ENCODE measurements around the gene CELF5. TPM values are rescaled to one million over a fixed set of nuclear protein-coding genes. Genes with fewer than 3 reads are reported as not detected.
"Not testable (repeated sequence)": the region's sequence is repeated elsewhere in the genome, so short reads cannot be mapped to it uniquely, and the experiment has no call there.

CELF5 gene
- total RNA-seq, 6 experiments from 2014 or later = 0.07 to 1.6 (median 0.34) TPM

- no peak overlapping the region for H3K4me3 ChIP-seq
- DNase-seq = no peak
- H3K27ac ChIP-seq = no peak overlapping the region
- 44% methylated on average over 4 of the region's 4 CpGs for WGBS (ENCODE audit: insufficient coverage, low coverage, low lambda C conversion rate, missing lambda C conversion rate)
- TF ChIP-seq POLR2A (IDR thresholded peaks at IDR 0.05) (no peak), CTCF (IDR thresholded peaks at IDR 0.05) (no peak)
- H3K27me3 ChIP-seq = no peaks in the 10 kb centered on the region
- no peaks in the 10 kb centered on the region for H3K36me3 ChIP-seq
- intact Hi-C loops (cut with DNase I) = no loop called here
- no peaks in the 10 kb centered on the region for H3K9me3 ChIP-seq
- no peak for ATAC-seq
- peaks cover 0 to 37% (median 21%) of the 10 kb centered on the region in 4 donors for H3K4me1 ChIP-seq
These were observed 108.6 kb downstream of the CELF5 start for GRCh38 chr19:3333020-3333583.

- Histone ChIP-seq H3K36me3 (no peaks in the 10 kb centered on the region), H3K4me3 (no peak overlapping the region), H3K27me3 (no peaks in the 10 kb centered on the region), H3K9me3 (no peaks in the 10 kb centered on the region), H3K4me1 (peaks cover 0 to 43% (median 24%) of the 10 kb centered on the region in 4 donors), H3K27ac (no peak overlapping the region)
- DNase-seq = no peak
- no peak for TF ChIP-seq CTCF (IDR thresholded peaks at IDR 0.05)
- no peak for TF ChIP-seq POLR2A (IDR thresholded peaks at IDR 0.05)
- intact Hi-C loops (cut with DNase I) = no loop called here
- ATAC-seq = no peak
- 84% methylated on average over 4 of the region's 8 CpGs for WGBS (ENCODE audit: insufficient coverage, low coverage, low lambda C conversion rate, missing lambda C conversion rate)
These were observed 109.2 kb downstream of the CELF5 start for GRCh38 chr19:3333662-3334061.

- intact Hi-C loops (cut with DNase I); H3K9me3 ChIP-seq; H3K27me3 ChIP-seq; H3K36me3 ChIP-seq; H3K4me3 ChIP-seq; DNase-seq; ATAC-seq: not testable (repeated sequence)
- 28% methylated on average over 8 of the region's 8 CpGs for WGBS (ENCODE audit: insufficient coverage, low coverage, low lambda C conversion rate, missing lambda C conversion rate)
- peaks cover 0 to 48% (median 27%) of the 10 kb centered on the region in 4 donors for H3K4me1 ChIP-seq
- peak overlapping the region; percentile 8 to 87 (median 80) for H3K27ac ChIP-seq
These were observed 110.4 kb downstream of the CELF5 start for GRCh38 chr19:3334749-3335430.

GRCh38 chr19:3335431-3336350 is 111.2 kb downstream of the CELF5 start:
- intact Hi-C loops (cut with DNase I) = no loop called here
- Histone ChIP-seq H3K4me1 (peaks cover 0 to 48% (median 27%) of the 10 kb centered on the region in 4 donors), H3K36me3 (no peaks in the 10 kb centered on the region), H3K27ac (peak overlapping the region; percentile 76 to 87 (median 80)), H3K9me3 (no peaks in the 10 kb centered on the region), H3K4me3 (no peak overlapping the region), H3K27me3 (no peaks in the 10 kb centered on the region)
- DNase-seq (peak; percentile 82 to 88 (median 86)), ATAC-seq (peak; percentile 59 to 67 (median 63))
- TF ChIP-seq POLR2A (IDR thresholded peaks at IDR 0.05) (peak; percentile 52), CTCF (IDR thresholded peaks at IDR 0.05) (no peak)
- WGBS (ENCODE audit: insufficient coverage, low coverage, low lambda C conversion rate, missing lambda C conversion rate) = 28% methylated on average over 9 of the region's 15 CpGs

Data from right lobe of liver (tissue), 6 donors.